HepG2 (cell line): ENCODE data around the gene SHISA9. TPM values are rescaled to one million over a fixed set of nuclear protein-coding genes. Genes with fewer than 3 reads are reported as not detected.

Source experiments
- ATAC-seq: fragments of 200-7000 bp; cut with Tn5 transposase; 3 replicates; pipeline ENCODE4 v1.9.1; 2020; ENCODE audit warnings: mild to moderate bottlenecking, moderate library complexity
- BruUV-seq: library from RNA; stranded (reverse); fragments of 400-500 nt; replicated peaks from 2 replicates; lab custom pipeline; 2021; lab: Mats Ljungman, UMichigan
- CTCF ChIA-PET: fragments of 300-600 bp; formaldehyde crosslinking; extraction: SDS; loops from one replicate; lab custom pipeline; 2021; ENCODE audit warnings: low total read pairs, inconsistent platforms, low intra/inter-chr PET ratio; lab: Yijun Ruan, JAX
- POLR2A ChIA-PET: fragments of 350-600 bp; sonication (Branson Sonifier 250); formaldehyde crosslinking; loops from one replicate; lab custom pipeline; 2020; ENCODE audit warnings: antibody characterized with exemption, inconsistent platforms; lab: Yijun Ruan, JAX
- DNase-seq: peaks from one replicate; pipeline ENCODE4 v3.0.0-alpha.2; 2015; ENCODE audit warnings: low spot score
- FAIRE-seq: peaks from 3 replicates; lab custom pipeline; 2011; peaks lifted over from hg19 to GRCh38; lab: Jason Lieb, UNC
- H2AFZ ChIP-seq: one replicate; pipeline ENCODE4 v1.6.1; 2011; ENCODE audit warnings: low read length, inconsistent platforms
- H3K27ac ChIP-seq: fragments of 300-600 bp; 3 replicates; pipeline ENCODE4 v1.8.0; 2011; ENCODE audit warnings: mixed run types, mild to moderate bottlenecking, mixed read lengths, low read length, inconsistent platforms; ENCODE audit not compliant: insufficient read depth; ENCODE audit errors: extremely low read length
- H3K27me3 ChIP-seq, 2 experiments: fragments of 200-600 bp in 1 of 2; 2 replicates in 1 of 2; 3 replicates in 1 of 2; pipeline versions ENCODE4 v1.6.0 to v1.8.0; 2011; ENCODE audit warnings: low read length in 2 of 2, mild to moderate bottlenecking in 2 of 2, moderate library complexity in 2 of 2, inconsistent platforms in 1 of 2; ENCODE audit not compliant: insufficient read depth in 2 of 2, control insufficient read depth in 1 of 2
- H3K36me3 ChIP-seq, 2 experiments: fragments of 200-600 bp in 1 of 2; replicated peaks in 1 of 2; 2 replicates in 1 of 2; 3 replicates in 1 of 2; pipeline versions ENCODE4 v1.5.1 to v1.8.0; 2011; ENCODE audit warnings: low read length in 2 of 2, inconsistent platforms in 1 of 2; ENCODE audit not compliant: insufficient read depth in 2 of 2, control insufficient read depth in 1 of 2
- H3K4me1 ChIP-seq: 2 replicates; pipeline ENCODE4 v1.5.1; 2012; ENCODE audit warnings: low read length, inconsistent platforms; ENCODE audit not compliant: insufficient read depth
- H3K4me2 ChIP-seq: 2 replicates; pipeline ENCODE4 v1.6.0; 2011; ENCODE audit warnings: low read depth, low read length, inconsistent platforms
- H3K4me3 ChIP-seq, 3 experiments: fragments of 200-600 bp in 1 of 3; sonication (generic), shearing (Covaris generic) in 1 of 3; replicated peaks in 1 of 3; 2 replicates each; pipeline ENCODE4 v1.5.1; 2011 to 2016; ENCODE audit warnings: low read length in 3 of 3, inconsistent platforms in 2 of 3, low read depth in 2 of 3, mild to moderate bottlenecking in 2 of 3, control low read depth in 1 of 3, mixed read lengths in 1 of 3; ENCODE audit not compliant: insufficient read depth in 1 of 3
- H3K79me2 ChIP-seq: one replicate; pipeline ENCODE4 v1.6.1; 2011; ENCODE audit warnings: low read length, inconsistent platforms; ENCODE audit not compliant: insufficient read depth
- H3K9ac ChIP-seq: 2 replicates; pipeline ENCODE4 v1.6.0; 2011; ENCODE audit warnings: mild to moderate bottlenecking, low read depth, low read length, inconsistent platforms; ENCODE audit not compliant: insufficient read depth
- H3K9me3 ChIP-seq: 2 replicates; pipeline ENCODE4 v1.5.1; 2012; ENCODE audit warnings: mild to moderate bottlenecking, low read length
- H4K20me1 ChIP-seq: 2 replicates; pipeline ENCODE4 v1.6.0; 2011; ENCODE audit warnings: inconsistent platforms, mild to moderate bottlenecking, low read length, moderate library complexity; ENCODE audit not compliant: insufficient read depth
- ADNP ChIP-seq: sonication (generic); formaldehyde crosslinking; IDR thresholded peaks from 2 replicates; pipeline ENCODE4 v1.4.0; 2020; ENCODE audit warnings: missing genetic modification reagents
- ARNT ChIP-seq: fragments of 450-650 bp; IDR thresholded peaks from 2 replicates; pipeline ENCODE4 v1.6.1; 2017
- ERF ChIP-seq: IDR thresholded peaks from 2 replicates; pipeline ENCODE4 v1.6.1; 2018; ENCODE audit warnings: missing biosample characterization, missing genetic modification reagents
- GATA4 ChIP-seq: sonication (generic); IDR thresholded peaks from 2 replicates; pipeline ENCODE4 v1.6.1; 2016; ENCODE audit warnings: antibody characterized with exemption, low read depth, borderline replicate concordance
- HDAC6 ChIP-seq: fragments of 200-600 bp; sonication (generic); IDR thresholded peaks from 2 replicates; pipeline ENCODE4 v1.7.0; 2017; ENCODE audit warnings: mild to moderate bottlenecking, antibody characterized with exemption, low read length, low read depth
- JDP2 ChIP-seq: sonication (generic); formaldehyde crosslinking; IDR thresholded peaks from 2 replicates; pipeline ENCODE4 v1.8.1; 2022; ENCODE audit warnings: missing genetic modification reagents, borderline replicate concordance
- MYNN ChIP-seq: sonication (generic); formaldehyde crosslinking; IDR thresholded peaks from 2 replicates; pipeline ENCODE4 v1.4.0; 2020; ENCODE audit warnings: mild to moderate bottlenecking, low read depth, missing genetic modification reagents
- TEAD2 ChIP-seq: sonication (generic); formaldehyde crosslinking; IDR thresholded peaks from 2 replicates; pipeline ENCODE4 v1.9.0; 2021; ENCODE audit warnings: missing genetic modification reagents
- ZBTB43 ChIP-seq: sonication (generic); formaldehyde crosslinking; conservative IDR thresholded peaks from 2 replicates; pipeline ENCODE4 v1.4.0; 2020; ENCODE audit warnings: missing genetic modification reagents
- ZNF260 ChIP-seq: sonication (generic); formaldehyde crosslinking; IDR thresholded peaks from 2 replicates; pipeline ENCODE4 v1.4.0; 2020; ENCODE audit warnings: missing genetic modification reagents, low read depth, mild to moderate bottlenecking, borderline replicate concordance
- ZNF562 ChIP-seq: sonication (generic); formaldehyde crosslinking; IDR thresholded peaks from 2 replicates; pipeline ENCODE4 v1.8.0; 2022; ENCODE audit warnings: missing genetic modification reagents, borderline replicate concordance
- WGBS: methylation state at CpG from one replicate; pipeline ENCODE4 v1.1.6; 2017; ENCODE audit warnings: low lambda C conversion rate; 5-methylcytosine and 5-hydroxymethylcytosine counted together
- in situ Hi-C: cut with HindIII; loops from 2 replicates; pipeline ENCODE4 v1.10.0; 2017; ENCODE audit warnings: low pct_unique_long_range_greater_than_20kb; ENCODE audit not compliant: extremely low pct_ligation_motif_present
- intact Hi-C: fragments of 100-400 bp; cut with micrococcal nuclease; formaldehyde crosslinking; loops from one replicate; pipeline ENCODE4 v1.10.0; 2022; ENCODE audit not compliant: unreplicated experiment
- polyA plus RNA-seq, 8 experiments: library from polyadenylated mRNA; depleted of rRNA in 3 of 8; stranded (reverse) in 7 of 8; unstranded in 1 of 8; fragments of >200 nt; fragmentation: Illumina TruSeq in 4 of 8; extraction: Trizol in 4 of 8; gene quantifications; 2 replicates each; pipeline versions ENCODE4 v1.2.1 to v1.2.3, GENCODE V29; 2011 to 2016; ENCODE audit warnings: low read depth in 4 of 8, missing spikeins in 1 of 8, mixed read lengths in 1 of 8; ENCODE audit not compliant: insufficient read depth in 1 of 8
- total RNA-seq, 5 experiments: library from RNA; depleted of rRNA; stranded (reverse); fragments of >200 nt; fragmentation: Illumina TruSeq; extraction: Trizol; gene quantifications; 2 replicates each; pipeline ENCODE4 v1.2.3, GENCODE V29; 2016; ENCODE audit warnings: low read depth in 1 of 5
- TF ChIP-seq, protein P1 (sequence below): sonication (generic); formaldehyde crosslinking; IDR thresholded peaks from 2 replicates; pipeline ENCODE4 v1.4.0; 2020; ENCODE audit warnings: missing genetic modification reagents

Gene SHISA9
- total and polyA plus RNA-seq, 2 of the 13 experiments (the other 11 are each of a cell fraction or from before 2014, with no cell fraction given) = 0.01 TPM; not detected in 1

- Histone ChIP-seq H3K36me3 (no peaks in the 10 kb centered on the region), H4K20me1 (no peaks in the 10 kb centered on the region), H3K4me1 (no peaks in the 10 kb centered on the region), H2AFZ (no peak overlapping the region), H3K4me2 (no peak overlapping the region), H3K27me3 (no peaks in the 10 kb centered on the region), H3K4me3 (no peak overlapping the region), H3K79me2 (no peaks in the 10 kb centered on the region), H3K27ac (no peak overlapping the region), H3K9ac (no peak overlapping the region), H3K9me3 (peaks cover 12% of the 10 kb centered on the region)
- in situ Hi-C loops (no loop called here), intact Hi-C loops (no loop called here)
- ATAC-seq (no peak), DNase-seq (no peak), FAIRE-seq (no peak)
- CTCF ChIA-PET = no interaction called here
- BruUV-seq = no TSS peak
- POLR2A ChIA-PET = no interaction called here
- 0% methylated on average over 1 of the region's 1 CpG for WGBS
- TF ChIP-seq ERF (CRISPR knock-in tag) = no peak
- TF ChIP-seq, all 625 proteins: peak for 0
These were observed 145.9 kb downstream of the SHISA9 start for GRCh38 chr16:13047276-13047675.

DNA sequence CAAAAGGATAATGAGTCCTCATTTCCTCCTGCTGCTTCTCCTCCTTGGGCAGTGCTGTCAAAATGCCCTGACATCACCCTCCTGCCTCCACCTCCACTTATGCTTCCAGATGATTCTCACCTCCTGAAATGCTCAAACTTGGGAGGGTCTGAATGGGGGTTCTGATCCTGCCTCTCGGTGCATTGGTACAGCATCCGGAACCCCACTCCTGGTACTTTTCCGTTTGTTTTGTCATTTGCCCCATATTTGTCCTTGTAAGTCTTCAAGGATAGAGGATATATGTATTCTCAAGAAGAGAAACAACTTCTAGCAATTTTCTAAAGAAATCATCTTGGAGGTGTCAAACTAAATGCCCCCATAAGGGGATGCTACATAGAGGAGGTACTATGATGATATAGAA is 148.3 kb downstream of the SHISA9 start:
- Histone ChIP-seq H2AFZ (no peak overlapping the region), H3K27ac (no peak overlapping the region), H3K4me3 (no peak overlapping the region), H3K4me2 (no peak overlapping the region), H3K36me3 (no peaks in the 10 kb centered on the region), H3K4me1 (no peaks in the 10 kb centered on the region), H3K27me3 (no peaks in the 10 kb centered on the region), H3K9me3 (peaks cover 12% of the 10 kb centered on the region), H3K79me2 (no peaks in the 10 kb centered on the region), H3K9ac (no peak overlapping the region), H4K20me1 (no peaks in the 10 kb centered on the region)
- no peak for ATAC-seq
- intact Hi-C loops (no loop called here), in situ Hi-C loops (no loop called here)
- 41% methylated on average over 3 of the region's 3 CpGs for WGBS
- FAIRE-seq = no peak
- no peak for DNase-seq
- ChIA-PET POLR2A (no interaction called here), CTCF (no interaction called here)
- no TSS peak for BruUV-seq
- TF ChIP-seq, protein P1, sequence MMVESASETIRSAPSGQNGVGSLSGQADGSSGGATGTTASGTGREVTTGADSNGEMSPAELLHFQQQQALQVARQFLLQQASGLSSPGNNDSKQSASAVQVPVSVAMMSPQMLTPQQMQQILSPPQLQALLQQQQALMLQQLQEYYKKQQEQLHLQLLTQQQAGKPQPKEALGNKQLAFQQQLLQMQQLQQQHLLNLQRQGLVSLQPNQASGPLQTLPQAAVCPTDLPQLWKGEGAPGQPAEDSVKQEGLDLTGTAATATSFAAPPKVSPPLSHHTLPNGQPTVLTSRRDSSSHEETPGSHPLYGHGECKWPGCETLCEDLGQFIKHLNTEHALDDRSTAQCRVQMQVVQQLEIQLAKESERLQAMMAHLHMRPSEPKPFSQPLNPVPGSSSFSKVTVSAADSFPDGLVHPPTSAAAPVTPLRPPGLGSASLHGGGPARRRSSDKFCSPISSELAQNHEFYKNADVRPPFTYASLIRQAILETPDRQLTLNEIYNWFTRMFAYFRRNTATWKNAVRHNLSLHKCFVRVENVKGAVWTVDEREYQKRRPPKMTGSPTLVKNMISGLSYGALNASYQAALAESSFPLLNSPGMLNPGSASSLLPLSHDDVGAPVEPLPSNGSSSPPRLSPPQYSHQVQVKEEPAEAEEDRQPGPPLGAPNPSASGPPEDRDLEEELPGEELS (CRISPR knock-in tag) = no peak
- TF ChIP-seq ZNF562 (CRISPR knock-in tag) (no peak), JDP2 (no peak), ARNT (no peak), TEAD2 (CRISPR knock-in tag) (no peak), ADNP (CRISPR knock-in tag) (no peak), MYNN (no peak), GATA4 (no peak), HDAC6 (no peak), ZBTB43 (no peak), ZNF260 (CRISPR knock-in tag) (no peak)
